Medulla oblongata (tissue), 1 donor: ENCODE measurements around the gene PALB2.

ENCODE experiments used
- DNase-seq: peaks from one replicate; pipeline ENCODE4 v3.0.0-alpha.2; 2015; ENCODE audit errors: extremely low spot score

The PALB2 gene

GRCh38 chr16:23640931-23641765 lies at the start of gene PALB2, which contains the start of gene DCTN5:
Gene PALB2, minus strand, starts transcription at chr16:23641310. Its CDS starts 153 bp downstream, at chr16:23641157.
Gene DCTN5, plus strand, starts transcription at chr16:23641466. Its CDS starts 77 bp downstream, at chr16:23641543.
- peak; percentile 96 for DNase-seq

- DNase-seq, result no peak
Measured at GRCh38 chr16:23689442-23690187, 48.5 kb upstream of the PALB2 start.

- no peak for DNase-seq
Measured at GRCh38 chr16:23687034-23687808, 46.1 kb upstream of the PALB2 start.

- no peak for DNase-seq
Measured at GRCh38 chr16:23683487-23683886, 42.4 kb upstream of the PALB2 start.

- no peak for DNase-seq
Measured at GRCh38 chr16:23682181-23682580, 41.1 kb upstream of the PALB2 start.

DNA sequence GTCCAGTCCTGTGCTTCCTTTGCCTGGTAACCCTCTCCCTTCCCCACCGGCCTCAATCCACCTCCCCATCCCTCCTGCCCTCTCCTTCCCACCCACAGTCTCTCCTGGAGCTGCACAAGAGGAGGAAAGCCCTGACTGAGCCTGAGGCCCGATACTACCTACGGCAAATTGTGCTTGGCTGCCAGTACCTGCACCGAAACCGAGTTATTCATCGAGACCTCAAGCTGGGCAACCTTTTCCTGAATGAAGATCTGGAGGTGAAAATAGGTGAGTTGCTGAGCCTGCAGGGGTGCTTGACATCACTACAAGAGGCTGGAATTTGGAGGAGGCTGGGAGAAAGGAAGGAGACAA lies 38.9 kb upstream of the PALB2 start:
- DNase-seq, result no peak

DNA sequence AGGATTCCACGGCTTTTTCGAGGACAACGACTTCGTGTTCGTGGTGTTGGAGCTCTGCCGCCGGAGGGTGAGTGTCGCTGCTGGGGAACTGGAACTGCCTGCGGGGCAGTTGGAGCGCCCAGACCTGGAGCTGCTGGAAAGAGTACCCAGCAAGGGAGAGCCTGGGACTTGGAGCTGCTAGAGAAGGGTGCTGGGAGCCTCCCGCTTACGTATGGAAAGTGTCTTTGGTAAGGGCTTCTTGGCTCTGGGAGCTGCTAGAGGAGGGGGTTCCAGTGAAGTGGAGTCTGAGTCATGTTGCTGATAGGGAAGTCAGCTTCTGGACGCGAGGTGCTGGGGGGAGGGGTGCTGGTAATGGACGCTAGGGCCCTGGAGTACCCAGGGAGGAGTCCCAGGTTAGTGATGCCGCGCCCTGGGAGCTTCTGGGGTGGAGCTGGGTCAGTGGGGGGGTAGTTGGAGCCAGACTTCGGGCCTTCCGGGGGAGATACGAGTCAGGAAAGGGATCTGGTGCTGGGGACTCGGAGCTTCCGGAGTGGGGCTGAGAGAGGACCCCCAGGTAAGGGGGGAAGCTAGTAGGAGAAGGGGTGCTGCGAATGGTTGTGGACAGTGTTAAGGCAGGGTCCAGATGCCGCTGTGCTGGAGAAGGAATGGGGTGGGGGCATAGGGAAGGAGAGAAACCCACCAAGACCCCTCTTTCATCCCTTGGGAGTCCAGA lies 38.3 kb upstream of the PALB2 start:
- no peak for DNase-seq

- peak; percentile 66 for DNase-seq
Measured at GRCh38 chr16:23678430-23679273, 37.5 kb upstream of the PALB2 start, which contains the start of gene PLK1. Gene PLK1, plus strand, starts transcription at chr16:23678889. Its CDS starts 44 bp downstream, at chr16:23678933.

DNA sequence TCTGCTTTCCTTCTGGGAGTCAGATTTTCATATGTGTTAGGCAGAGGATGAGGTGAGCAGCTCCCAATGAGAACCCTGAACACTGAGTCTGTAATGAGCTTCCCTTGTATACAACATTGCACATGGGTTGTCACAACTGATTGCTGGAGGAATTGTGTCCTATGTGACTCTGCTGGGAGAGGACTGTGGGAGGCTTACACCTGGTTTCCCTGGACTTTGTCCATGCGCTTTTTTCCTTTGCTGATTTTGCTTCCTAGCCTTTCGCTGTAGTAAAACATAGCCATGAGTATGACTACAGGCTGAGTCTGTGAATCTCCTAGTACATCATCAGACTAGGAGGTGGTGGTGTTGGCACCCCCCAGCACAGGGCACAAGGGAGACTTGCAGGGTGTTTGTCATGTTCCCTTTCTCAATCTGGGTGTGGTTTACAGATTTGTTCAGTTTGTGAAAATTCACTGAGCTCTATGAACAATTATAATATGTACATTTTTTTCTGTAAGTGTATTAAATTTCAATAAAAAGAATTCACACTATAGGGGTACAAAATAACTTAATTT lies 35.9 kb upstream of the PALB2 start:
- no peak for DNase-seq

GRCh38 chr16:23673971-23674614 lies 33.0 kb upstream of the PALB2 start:
- DNase-seq, result no peak

DNA sequence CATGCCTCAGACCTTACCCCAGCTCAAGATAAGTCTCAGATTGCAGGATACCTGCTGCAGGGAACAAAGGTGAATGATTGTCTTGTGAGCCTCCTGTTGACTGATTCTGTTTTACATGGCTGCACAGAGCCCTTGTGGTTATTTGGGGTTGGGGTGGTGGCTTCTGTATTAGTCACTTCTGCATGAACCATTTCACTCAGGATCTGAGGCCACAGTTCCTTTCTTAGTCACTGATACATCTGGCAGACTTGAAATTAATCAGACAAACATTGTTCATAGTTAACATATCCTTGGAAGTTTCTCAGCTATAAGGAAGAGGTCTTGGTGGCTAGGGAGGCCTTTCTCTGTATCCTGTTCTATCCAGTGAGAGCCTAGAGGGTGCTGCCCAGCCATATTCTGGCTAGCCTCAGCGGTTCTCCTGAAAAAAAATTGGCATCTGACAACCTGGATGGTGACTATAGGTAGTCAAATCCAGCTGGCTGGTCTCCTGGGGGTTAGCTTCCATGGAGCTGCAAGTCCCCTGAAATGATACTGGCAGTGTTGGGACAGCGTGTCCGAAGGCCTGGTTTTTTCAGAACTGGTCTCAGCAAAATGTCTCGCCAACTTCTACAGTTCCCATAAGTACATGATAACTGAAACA lies 29.1 kb upstream of the PALB2 start:
- peak; percentile 66 for DNase-seq

DNA sequence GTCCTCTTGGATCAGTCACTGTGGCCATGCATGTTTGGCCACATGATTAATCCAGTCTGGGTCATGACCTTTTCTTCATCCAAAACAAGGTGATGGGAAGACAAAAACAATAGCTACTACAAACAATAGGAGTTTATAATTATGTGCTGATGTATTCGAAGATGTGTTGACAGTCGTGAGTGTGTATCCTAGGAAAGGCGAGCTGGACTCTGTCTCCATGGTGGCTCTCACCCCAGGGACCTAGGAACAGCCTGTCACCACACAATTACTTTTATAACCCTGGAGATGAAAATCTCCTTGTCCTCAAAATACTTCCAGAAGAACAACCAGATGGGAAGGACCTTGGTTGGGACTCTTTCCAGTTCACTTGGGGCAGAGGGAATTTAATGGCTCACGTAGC lies 27.8 kb upstream of the PALB2 start:
- DNase-seq, result no peak

DNA sequence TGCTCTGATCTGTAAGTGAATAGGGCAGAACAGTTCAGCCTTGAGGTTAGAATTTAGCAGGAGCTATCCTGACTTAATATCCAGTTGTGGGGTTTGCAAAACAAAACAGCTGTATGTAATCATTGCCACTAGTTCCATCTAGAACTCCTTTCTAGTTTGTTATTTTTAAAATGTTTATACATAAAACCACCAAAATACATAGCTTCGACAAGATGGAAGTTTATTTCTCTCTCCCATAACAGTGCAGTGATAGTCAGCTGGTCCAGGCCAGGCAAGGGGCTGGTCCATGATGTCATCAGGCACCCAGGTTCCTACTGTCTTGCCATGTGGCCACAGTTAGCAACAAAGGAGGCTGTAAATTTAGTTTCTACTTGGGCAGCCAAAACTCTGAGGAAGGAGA lies 27.1 kb upstream of the PALB2 start:
- no peak for DNase-seq

DNA sequence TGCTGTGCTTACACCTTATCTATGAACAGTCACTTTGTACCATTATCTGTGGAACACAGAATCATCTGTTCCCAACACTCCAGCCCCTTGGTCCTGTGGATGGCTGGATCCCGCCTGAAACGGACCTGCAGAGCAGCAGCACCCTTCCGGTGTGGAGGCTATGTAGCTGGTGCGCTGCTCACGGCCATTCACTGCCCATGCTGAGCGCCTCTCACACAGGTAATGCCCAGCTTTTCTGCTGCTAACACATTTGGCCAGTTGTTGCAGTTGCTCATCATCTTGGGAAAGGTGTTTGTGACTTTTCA lies 26.2 kb upstream of the PALB2 start:
- DNase-seq, result no peak

- no peak for DNase-seq
Measured at GRCh38 chr16:23666571-23667354, 25.7 kb upstream of the PALB2 start.

- no peak for DNase-seq
Measured at GRCh38 chr16:23663918-23664317, 22.8 kb upstream of the PALB2 start.

GRCh38 chr16:23651943-23652468 lies 10.9 kb upstream of the PALB2 start:
- DNase-seq, result no peak

GRCh38 chr16:23650674-23651416 lies 9.7 kb upstream of the PALB2 start:
- DNase-seq, result peak; percentile 17
